HT-29 (cell line): ENCODE data around the gene CCDC57. TPM values are rescaled to one million over a fixed set of nuclear protein-coding genes. Genes with fewer than 3 reads are reported as not detected.

Experiments
- DNase-seq: peaks from one replicate; pipeline ENCODE4 v3.0.0-alpha.2; 2015; ENCODE audit warnings: low spot score
- total RNA-seq: library from RNA; depleted of rRNA; stranded (reverse); fragments of >200 nt; shearing (Covaris generic); gene quantifications from 2 replicates; pipeline ENCODE4 v1.2.3, GENCODE V29; 2014

CCDC57 gene
- total RNA-seq, 1 experiment from 2014 or later: 47.6 TPM

DNA sequence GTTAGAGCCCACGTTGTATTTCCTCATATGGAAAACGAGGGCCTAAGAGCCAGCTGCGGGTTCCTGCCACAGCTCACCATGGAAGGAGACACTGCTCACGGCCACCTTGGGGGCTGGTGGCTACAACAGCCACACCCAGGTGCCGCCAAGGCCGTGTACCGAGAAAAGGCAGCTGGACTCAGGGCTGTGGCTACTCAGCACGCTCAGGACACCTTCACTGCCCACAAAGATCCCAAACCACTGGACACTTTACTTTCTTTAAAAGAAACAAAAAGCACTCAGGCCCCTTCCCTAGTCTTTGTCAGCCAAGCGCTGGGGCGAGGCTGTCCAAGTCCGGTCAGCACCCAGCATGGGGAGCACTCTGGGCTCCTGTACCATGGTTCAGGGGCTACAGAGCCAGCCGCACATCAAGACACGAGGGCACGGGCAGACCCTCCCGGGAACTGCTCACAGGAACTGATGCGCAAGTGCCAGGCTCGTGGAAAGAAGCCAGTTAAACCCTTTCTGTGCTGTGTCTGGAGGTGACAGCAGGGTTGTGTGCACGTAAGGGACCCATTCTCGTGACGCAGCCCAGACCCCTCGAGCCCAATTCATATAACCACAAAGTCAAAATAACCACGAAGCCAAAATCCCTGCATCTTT, 34.7 kb upstream of the CCDC57 start:
- DNase-seq: no peak

- peak; percentile 81 for DNase-seq
Measured at GRCh38 chr17:82246365-82247181, 33.9 kb upstream of the CCDC57 start.

- DNase-seq: no peak
Measured at GRCh38 chr17:82246040-82246364, 33.4 kb upstream of the CCDC57 start.

- DNase-seq: no peak
Measured at GRCh38 chr17:82245134-82246039, 32.7 kb upstream of the CCDC57 start.

- no peak for DNase-seq
Measured at GRCh38 chr17:82244413-82245133, 31.9 kb upstream of the CCDC57 start.

DNA sequence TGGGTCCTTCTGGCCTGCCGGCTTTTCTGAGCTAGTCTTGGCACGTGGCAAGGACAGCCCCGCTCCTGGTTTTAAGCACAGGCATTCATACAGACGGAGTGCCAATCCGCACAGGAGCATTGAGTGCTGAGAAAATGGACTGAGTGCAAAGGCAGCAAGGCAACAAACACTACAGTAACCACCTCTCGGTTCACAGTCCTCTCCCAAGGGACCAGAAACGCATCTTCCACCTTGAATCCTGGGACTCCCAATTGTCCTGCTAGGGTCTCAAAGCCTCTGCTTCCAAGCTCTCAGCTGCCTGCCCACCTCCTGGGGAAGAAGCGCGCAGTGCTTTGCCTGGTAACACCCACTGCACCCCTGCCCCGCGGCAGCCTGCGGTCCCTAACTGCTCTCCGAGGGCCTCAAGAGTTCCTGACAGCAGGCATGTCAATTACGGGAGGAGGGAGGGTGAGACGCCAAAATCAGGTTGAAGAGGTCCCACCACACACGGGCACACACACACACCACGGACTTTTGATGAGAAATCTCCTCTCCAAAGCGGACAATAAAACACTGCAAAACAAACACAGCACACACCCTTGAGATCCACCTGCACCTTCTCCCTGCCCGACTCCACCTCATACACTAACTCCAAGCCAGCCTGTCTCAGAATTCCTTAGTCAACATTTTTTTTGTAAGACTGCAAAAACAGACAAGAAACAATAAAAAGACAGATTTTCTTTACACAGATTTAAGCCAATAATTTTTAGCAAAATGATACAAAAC, 31.2 kb upstream of the CCDC57 start:
- DNase-seq: no peak

DNA sequence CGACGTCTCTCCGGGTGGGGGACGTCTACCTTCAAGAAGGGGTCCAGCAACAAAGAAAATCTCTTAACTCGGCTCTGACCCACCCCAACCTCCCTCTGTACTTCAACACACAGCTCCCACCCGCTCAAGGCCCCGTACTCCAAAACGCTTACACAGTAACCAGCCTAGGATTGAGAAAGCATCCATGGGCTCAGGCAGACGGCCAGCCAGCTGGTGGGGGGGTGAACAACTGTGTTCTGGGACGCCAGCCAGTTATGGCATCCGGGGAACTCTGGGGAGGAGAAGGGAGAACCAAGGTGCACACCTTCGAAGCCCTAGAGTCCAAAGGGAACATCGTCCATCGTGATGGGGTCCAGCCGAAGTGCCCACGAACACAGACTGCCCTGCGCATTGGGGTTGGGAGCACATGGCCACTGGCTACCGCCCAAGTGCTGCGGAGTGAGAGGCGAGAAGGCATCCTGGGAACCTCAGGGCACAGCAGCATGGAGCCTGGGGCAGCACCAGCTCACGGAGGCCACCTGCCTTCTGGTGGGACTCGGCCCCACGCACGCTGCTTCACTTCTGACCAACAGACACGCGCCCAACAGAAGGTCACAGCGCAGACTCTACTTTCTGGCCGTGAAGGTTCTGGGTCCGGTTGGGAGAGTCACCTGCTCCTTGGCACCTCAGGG, 30.5 kb upstream of the CCDC57 start:
- DNase-seq: peak; percentile 48

DNA sequence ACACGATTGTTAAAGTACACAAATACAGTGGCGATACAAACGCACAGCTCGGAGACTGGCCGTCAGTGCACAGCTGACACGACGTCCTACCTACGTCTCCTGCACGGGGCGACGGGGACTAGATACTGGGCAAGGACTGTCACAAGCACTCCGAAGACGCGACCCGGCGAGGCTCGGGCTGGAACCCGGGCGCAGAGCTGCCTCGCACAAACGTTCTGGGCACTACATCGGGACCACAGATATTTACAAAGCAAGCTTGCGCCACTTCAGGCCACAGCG, 30.0 kb upstream of the CCDC57 start:
- DNase-seq: no peak

DNA sequence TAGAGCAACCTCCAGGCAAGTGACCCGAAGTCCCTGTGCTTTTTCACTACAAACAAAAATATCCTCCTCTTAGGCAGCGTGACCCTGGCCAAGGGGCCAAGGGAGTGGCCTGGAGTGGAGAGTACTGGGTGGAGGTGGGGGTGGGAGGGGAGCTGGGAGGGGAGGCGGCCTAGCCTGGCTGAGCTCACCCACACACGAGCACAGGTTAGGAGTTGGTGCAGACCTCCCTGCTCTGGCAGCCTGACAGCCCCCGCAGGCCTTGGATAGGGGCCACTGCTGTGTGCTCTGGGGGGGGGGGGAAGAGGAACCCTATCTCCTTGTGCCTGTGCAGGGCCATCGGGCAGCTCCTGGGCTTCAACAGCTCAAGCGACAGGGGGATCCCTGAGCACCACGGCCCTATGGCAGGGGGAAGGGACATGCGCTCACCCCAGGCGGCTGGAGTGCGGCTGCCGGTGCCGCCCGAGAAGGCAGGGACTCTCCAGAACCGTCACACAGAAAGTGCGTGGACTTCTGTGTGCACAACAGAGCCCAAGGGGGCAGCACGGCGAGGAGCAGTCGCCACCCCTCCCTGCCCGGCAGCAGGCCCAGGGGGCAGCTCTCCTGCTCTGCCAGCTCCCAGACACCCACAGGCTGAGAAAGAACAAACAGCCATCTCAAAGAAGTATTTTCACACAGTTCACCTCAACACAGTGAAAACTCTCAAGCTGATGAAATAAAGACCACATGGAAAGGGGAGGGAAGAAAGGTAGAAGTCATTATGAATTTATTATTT, 29.5 kb upstream of the CCDC57 start:
- DNase-seq: peak; percentile 28

- DNase-seq: peak; percentile 84
Measured at GRCh38 chr17:82241183-82241925, 28.7 kb upstream of the CCDC57 start.

- no peak for DNase-seq
Measured at GRCh38 chr17:82240506-82241182, 28.0 kb upstream of the CCDC57 start.

GRCh38 chr17:82239926-82240505, 27.4 kb upstream of the CCDC57 start:
- DNase-seq: no peak

DNA sequence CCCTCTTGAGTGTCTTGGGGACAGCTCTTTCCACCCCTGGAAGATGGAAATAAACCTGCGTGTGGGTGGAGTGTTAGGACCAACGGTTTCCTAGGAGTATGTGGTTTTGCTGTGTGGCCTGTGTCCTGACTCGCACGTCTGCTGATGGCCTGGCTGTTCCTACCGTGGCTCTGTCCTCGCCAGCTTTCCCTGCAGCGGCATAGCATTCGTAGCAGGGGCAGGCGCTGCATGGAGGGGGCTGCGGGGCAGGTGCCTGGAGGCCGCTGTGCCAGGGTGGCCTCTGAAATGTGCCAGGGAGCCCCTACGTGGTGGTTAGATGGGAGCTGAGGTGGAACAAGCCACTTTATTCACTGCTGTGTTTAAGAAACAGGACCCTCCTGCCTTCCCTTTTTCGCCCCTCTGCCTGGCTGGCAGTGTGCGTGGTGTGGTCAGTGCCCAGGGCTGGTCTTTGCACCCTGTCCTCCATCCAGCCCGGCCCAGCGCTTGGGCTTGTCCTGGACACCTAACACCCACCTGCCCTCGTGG, 26.8 kb upstream of the CCDC57 start:
- DNase-seq: no peak

DNA sequence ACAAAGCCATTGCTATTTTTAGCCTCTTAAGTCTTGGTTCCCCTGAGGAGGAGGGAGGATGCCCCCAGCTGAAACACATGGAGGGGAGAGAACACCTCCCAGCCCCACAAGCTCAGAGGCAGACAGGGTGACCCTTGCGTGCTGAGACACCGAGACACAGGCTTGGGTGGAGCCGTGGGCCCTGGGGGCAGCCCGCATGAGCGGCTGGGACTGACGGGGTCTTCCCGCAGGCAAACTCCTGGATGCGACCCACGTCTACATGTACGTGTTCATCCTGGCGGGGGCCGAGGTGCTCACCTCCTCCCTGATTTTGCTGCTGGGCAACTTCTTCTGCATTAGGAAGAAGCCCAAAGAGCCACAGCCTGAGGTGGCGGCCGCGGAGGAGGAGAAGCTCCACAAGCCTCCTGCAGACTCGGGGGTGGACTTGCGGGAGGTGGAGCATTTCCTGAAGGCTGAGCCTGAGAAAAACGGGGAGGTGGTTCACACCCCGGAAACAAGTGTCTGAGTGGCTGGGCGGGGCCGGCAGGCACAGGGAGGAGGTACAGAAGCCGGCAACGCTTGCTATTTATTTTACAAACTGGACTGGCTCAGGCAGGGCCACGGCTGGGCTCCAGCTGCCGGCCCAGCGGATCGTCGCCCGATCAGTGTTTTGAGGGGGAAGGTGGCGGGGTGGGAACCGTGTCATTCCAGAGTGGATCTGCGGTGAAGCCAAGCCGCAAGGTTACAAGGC, 26.0 kb upstream of the CCDC57 start:
- DNase-seq: peak; percentile 91

- DNase-seq: no peak
Measured at GRCh38 chr17:82237746-82238471, 25.3 kb upstream of the CCDC57 start.

GRCh38 chr17:82237083-82237745, 24.6 kb upstream of the CCDC57 start:
- DNase-seq: no peak
